HG03558 (cell line): ENCODE results near the gene SCFD2.
"Not testable (repeated sequence)": the region's sequence is repeated elsewhere in the genome, so short reads cannot be mapped to it uniquely, and the experiment has no call there.

Experiments used
- ATAC-seq: cut with Tn5 transposase; IDR thresholded peaks from one replicate; pipeline ENCODE4 v1.9.1; 2021; ENCODE audit warnings: moderate number of reproducible peaks; ENCODE audit not compliant: unreplicated experiment; ENCODE audit errors: extremely low read depth

Gene SCFD2

GRCh38 chr4:53156896-53157295 lies 209.0 kb downstream of the SCFD2 start:
- ATAC-seq, result no peak

GRCh38 chr4:53152467-53152866 lies 213.4 kb downstream of the SCFD2 start:
- ATAC-seq, result no peak

- no peak for ATAC-seq
Measured at GRCh38 chr4:53151489-53151788, 214.4 kb downstream of the SCFD2 start.

- no peak for ATAC-seq
Measured at GRCh38 chr4:53150631-53151488, 215.0 kb downstream of the SCFD2 start.

- ATAC-seq, result no peak
Measured at GRCh38 chr4:53147711-53148110, 218.2 kb downstream of the SCFD2 start.

GRCh38 chr4:53147197-53147596 lies 218.7 kb downstream of the SCFD2 start:
- no peak for ATAC-seq

- no peak for ATAC-seq
Measured at GRCh38 chr4:53141308-53141707, 224.6 kb downstream of the SCFD2 start.

GRCh38 chr4:53139256-53139655 lies 226.6 kb downstream of the SCFD2 start:
- not testable (repeated sequence) for ATAC-seq

- ATAC-seq, result no peak
Measured at GRCh38 chr4:53137468-53137867, 228.4 kb downstream of the SCFD2 start.

GRCh38 chr4:53136954-53137353 lies 228.9 kb downstream of the SCFD2 start:
- no peak for ATAC-seq

GRCh38 chr4:53132132-53132891 lies 233.5 kb downstream of the SCFD2 start:
- ATAC-seq, result no peak

GRCh38 chr4:53131562-53131925 lies 234.3 kb downstream of the SCFD2 start:
- no peak for ATAC-seq

GRCh38 chr4:53130896-53131561 lies 234.8 kb downstream of the SCFD2 start:
- no peak for ATAC-seq

GRCh38 chr4:53128706-53129357 lies 237.0 kb downstream of the SCFD2 start:
- ATAC-seq, result no peak

- no peak for ATAC-seq
Measured at GRCh38 chr4:53128231-53128630, 237.6 kb downstream of the SCFD2 start.

GRCh38 chr4:53127365-53127764 lies 238.5 kb downstream of the SCFD2 start:
- no peak for ATAC-seq

- ATAC-seq, result no peak
Measured at GRCh38 chr4:53126099-53126498, 239.8 kb downstream of the SCFD2 start.

GRCh38 chr4:53123819-53124218 lies 242.0 kb downstream of the SCFD2 start:
- ATAC-seq, result no peak

- ATAC-seq, result no peak
Measured at GRCh38 chr4:53123171-53123570, 242.7 kb downstream of the SCFD2 start.

- ATAC-seq, result no peak
Measured at GRCh38 chr4:53122280-53123116, 243.4 kb downstream of the SCFD2 start.
